ENCODE measurements around the gene FGD6.
"Not testable (repeated sequence)": the region's sequence is repeated elsewhere in the genome, so short reads cannot be mapped to it uniquely, and the experiment has no call there.

The FGD6 gene

GRCh38 chr12:95241761-95242506 lies 24.7 kb upstream of the FGD6 start:
- TF ChIP-seq ZNF274 (IDR thresholded peaks at IDR 0.05; ENCODE audit: low read depth, low read length) (no peak), YY1 (IDR thresholded peaks at IDR 0.05; ENCODE audit: insufficient read depth, insufficient read length) (no peak)
- H3K36me3 ChIP-seq (ENCODE audit: insufficient read depth, insufficient read length, low read length): peaks cover 20% of the 10 kb centered on the region
- H3K4me1 ChIP-seq (ENCODE audit: insufficient read depth, insufficient read length): no peaks in the 10 kb centered on the region
- H3K4me3 ChIP-seq (ENCODE audit: insufficient read length, low read depth): no peak overlapping the region
- DNase-seq (ENCODE audit: low read depth, low spot score): no peak
- H3K9me3 ChIP-seq (ENCODE audit: insufficient read depth, low read length): peaks cover 20% of the 10 kb centered on the region
- H3K9ac ChIP-seq (ENCODE audit: insufficient read length, low read depth): no peak overlapping the region
- no peaks in the 10 kb centered on the region for H3K27me3 ChIP-seq (ENCODE audit: insufficient read depth, insufficient read length)

GRCh38 chr12:95241138-95241537 lies 23.9 kb upstream of the FGD6 start:
- not testable (repeated sequence) for DNase-seq (ENCODE audit: low read depth, low spot score); H3K27me3 ChIP-seq (ENCODE audit: insufficient read depth, insufficient read length); H3K9ac ChIP-seq (ENCODE audit: insufficient read length, low read depth); H3K4me1 ChIP-seq (ENCODE audit: insufficient read depth, insufficient read length); H3K4me3 ChIP-seq (ENCODE audit: insufficient read length, low read depth)
- H3K36me3 ChIP-seq (ENCODE audit: insufficient read depth, insufficient read length, low read length): peaks cover 23% of the 10 kb centered on the region
- peaks cover 28% of the 10 kb centered on the region for H3K9me3 ChIP-seq (ENCODE audit: insufficient read depth, low read length)

- no peaks in the 10 kb centered on the region for H3K4me1 ChIP-seq (ENCODE audit: insufficient read depth, insufficient read length)
- no peak overlapping the region for H3K9ac ChIP-seq (ENCODE audit: insufficient read length, low read depth)
- no peak for DNase-seq (ENCODE audit: low read depth, low spot score)
- H3K36me3 ChIP-seq (ENCODE audit: insufficient read depth, insufficient read length, low read length): peaks cover 19% of the 10 kb centered on the region
- peaks cover 30% of the 10 kb centered on the region for H3K9me3 ChIP-seq (ENCODE audit: insufficient read depth, low read length)
- no peaks in the 10 kb centered on the region for H3K27me3 ChIP-seq (ENCODE audit: insufficient read depth, insufficient read length)
- no peak overlapping the region for H3K4me3 ChIP-seq (ENCODE audit: insufficient read length, low read depth)
- no peak for TF ChIP-seq ZNF274 (IDR thresholded peaks at IDR 0.05; ENCODE audit: low read depth, low read length)
- no peak for TF ChIP-seq YY1 (IDR thresholded peaks at IDR 0.05; ENCODE audit: insufficient read depth, insufficient read length)
- TF ChIP-seq SUZ12 (IDR thresholded peaks at IDR 0.05; ENCODE audit: extremely low read depth, insufficient read depth, insufficient read length): no peak
These were observed 23.3 kb upstream of the FGD6 start for GRCh38 chr12:95240556-95240955.

- Histone ChIP-seq H3K36me3 (ENCODE audit: insufficient read depth, insufficient read length, low read length) (peaks cover 14% of the 10 kb centered on the region), H3K9me3 (ENCODE audit: insufficient read depth, low read length) (peaks cover 30% of the 10 kb centered on the region)
- not testable (repeated sequence) for H3K4me1 ChIP-seq (ENCODE audit: insufficient read depth, insufficient read length); H3K9ac ChIP-seq (ENCODE audit: insufficient read length, low read depth); DNase-seq (ENCODE audit: low read depth, low spot score); H3K4me3 ChIP-seq (ENCODE audit: insufficient read length, low read depth); H3K27me3 ChIP-seq (ENCODE audit: insufficient read depth, insufficient read length)
These were observed 22.6 kb upstream of the FGD6 start for GRCh38 chr12:95239835-95240234.

- H3K4me3 ChIP-seq (ENCODE audit: insufficient read length, low read depth): no peak overlapping the region
- no peak overlapping the region for H3K9ac ChIP-seq (ENCODE audit: insufficient read length, low read depth)
- peaks cover 35% of the 10 kb centered on the region for H3K9me3 ChIP-seq (ENCODE audit: insufficient read depth, low read length)
- DNase-seq (ENCODE audit: low read depth, low spot score): no peak
- peaks cover 16% of the 10 kb centered on the region for H3K36me3 ChIP-seq (ENCODE audit: insufficient read depth, insufficient read length, low read length)
- TF ChIP-seq SUZ12 (IDR thresholded peaks at IDR 0.05; ENCODE audit: extremely low read depth, insufficient read depth, insufficient read length) (no peak), ZNF274 (IDR thresholded peaks at IDR 0.05; ENCODE audit: low read depth, low read length) (no peak), YY1 (IDR thresholded peaks at IDR 0.05; ENCODE audit: insufficient read depth, insufficient read length) (no peak)
- no peaks in the 10 kb centered on the region for H3K27me3 ChIP-seq (ENCODE audit: insufficient read depth, insufficient read length)
- H3K4me1 ChIP-seq (ENCODE audit: insufficient read depth, insufficient read length): no peaks in the 10 kb centered on the region
These were observed 21.9 kb upstream of the FGD6 start for GRCh38 chr12:95239216-95239615.

- no peak for DNase-seq (ENCODE audit: low read depth, low spot score)
- TF ChIP-seq YY1 (IDR thresholded peaks at IDR 0.05; ENCODE audit: insufficient read depth, insufficient read length) (no peak), SUZ12 (IDR thresholded peaks at IDR 0.05; ENCODE audit: extremely low read depth, insufficient read depth, insufficient read length) (no peak), ZNF274 (IDR thresholded peaks at IDR 0.05; ENCODE audit: low read depth, low read length) (no peak)
- H3K9ac ChIP-seq (ENCODE audit: insufficient read length, low read depth): no peak overlapping the region
- H3K27me3 ChIP-seq (ENCODE audit: insufficient read depth, insufficient read length): no peaks in the 10 kb centered on the region
- H3K9me3 ChIP-seq (ENCODE audit: insufficient read depth, low read length): peaks cover 44% of the 10 kb centered on the region
- peaks cover 17% of the 10 kb centered on the region for H3K36me3 ChIP-seq (ENCODE audit: insufficient read depth, insufficient read length, low read length)
- H3K4me1 ChIP-seq (ENCODE audit: insufficient read depth, insufficient read length): no peaks in the 10 kb centered on the region
- H3K4me3 ChIP-seq (ENCODE audit: insufficient read length, low read depth): no peak overlapping the region
These were observed 20.9 kb upstream of the FGD6 start for GRCh38 chr12:95238150-95238549.

- DNase-seq (ENCODE audit: low read depth, low spot score): no peak
- no peaks in the 10 kb centered on the region for H3K27me3 ChIP-seq (ENCODE audit: insufficient read depth, insufficient read length)
- H3K9me3 ChIP-seq (ENCODE audit: insufficient read depth, low read length): peaks cover 44% of the 10 kb centered on the region
- H3K4me1 ChIP-seq (ENCODE audit: insufficient read depth, insufficient read length): no peaks in the 10 kb centered on the region
- H3K36me3 ChIP-seq (ENCODE audit: insufficient read depth, insufficient read length, low read length): peaks cover 10% of the 10 kb centered on the region
- no peak overlapping the region for H3K9ac ChIP-seq (ENCODE audit: insufficient read length, low read depth)
- TF ChIP-seq SUZ12 (IDR thresholded peaks at IDR 0.05; ENCODE audit: extremely low read depth, insufficient read depth, insufficient read length): no peak
- no peak for TF ChIP-seq YY1 (IDR thresholded peaks at IDR 0.05; ENCODE audit: insufficient read depth, insufficient read length)
- no peak for TF ChIP-seq ZNF274 (IDR thresholded peaks at IDR 0.05; ENCODE audit: low read depth, low read length)
- no peak overlapping the region for H3K4me3 ChIP-seq (ENCODE audit: insufficient read length, low read depth)
These were observed 20.0 kb upstream of the FGD6 start for GRCh38 chr12:95237315-95237714.

- Histone ChIP-seq H3K9me3 (ENCODE audit: insufficient read depth, low read length) (peaks cover 44% of the 10 kb centered on the region), H3K36me3 (ENCODE audit: insufficient read depth, insufficient read length, low read length) (peaks cover 11% of the 10 kb centered on the region)
- not testable (repeated sequence) for H3K4me1 ChIP-seq (ENCODE audit: insufficient read depth, insufficient read length); H3K4me3 ChIP-seq (ENCODE audit: insufficient read length, low read depth); DNase-seq (ENCODE audit: low read depth, low spot score); H3K27me3 ChIP-seq (ENCODE audit: insufficient read depth, insufficient read length); H3K9ac ChIP-seq (ENCODE audit: insufficient read length, low read depth)
These were observed 18.4 kb upstream of the FGD6 start for GRCh38 chr12:95235621-95236020.

- not testable (repeated sequence) for H3K4me3 ChIP-seq (ENCODE audit: insufficient read length, low read depth); H3K27me3 ChIP-seq (ENCODE audit: insufficient read depth, insufficient read length); DNase-seq (ENCODE audit: low read depth, low spot score); H3K4me1 ChIP-seq (ENCODE audit: insufficient read depth, insufficient read length); H3K9ac ChIP-seq (ENCODE audit: insufficient read length, low read depth)
- Histone ChIP-seq H3K9me3 (ENCODE audit: insufficient read depth, low read length) (peaks cover 44% of the 10 kb centered on the region), H3K36me3 (ENCODE audit: insufficient read depth, insufficient read length, low read length) (peaks cover 11% of the 10 kb centered on the region)
These were observed 16.9 kb upstream of the FGD6 start for GRCh38 chr12:95234187-95234586.

All from NT2/D1 (cell line).